Dendritic cell treated with granulocyte-macrophage colony-stimulating factor and Interleukin-4, amounts not matched to agents 40 ng/mL and 50 ng/mL, for 4 days (primary cell): ENCODE measurements around the gene TRPM2.

Source experiments
- H3K27ac Mint-ChIP-seq: one replicate; pipeline ENCODE4 v1.8.0; 2022; ENCODE audit warnings: mild to moderate bottlenecking, mixed read lengths
- H3K27me3 Mint-ChIP-seq: one replicate; pipeline ENCODE4 v1.8.0; 2022; ENCODE audit warnings: mild to moderate bottlenecking, mixed read lengths
- H3K36me3 Mint-ChIP-seq: one replicate; pipeline ENCODE4 v1.8.0; 2022; ENCODE audit warnings: low read depth, mixed read lengths
- H3K4me1 Mint-ChIP-seq: one replicate; pipeline ENCODE4 v1.8.0; 2022; ENCODE audit warnings: low read depth, mixed read lengths
- H3K4me3 Mint-ChIP-seq: one replicate; pipeline ENCODE4 v1.8.0; 2022; ENCODE audit warnings: mild to moderate bottlenecking, moderate library complexity, mixed read lengths
- H3K9me3 Mint-ChIP-seq: one replicate; pipeline ENCODE4 v1.8.0; 2022; ENCODE audit warnings: mixed read lengths
- intact Hi-C: fragments of 100-400 bp; cut with micrococcal nuclease; formaldehyde crosslinking; loops from one replicate; pipeline ENCODE4 v1.15.0; 2022

TRPM2 gene

GRCh38 chr21:44326716-44327602 is 26.5 kb upstream of the TRPM2 start:
- intact Hi-C loops, result no loop called here
- H3K4me3 Mint-ChIP-seq, result no peak overlapping the region
- H3K9me3 Mint-ChIP-seq, result no peaks in the 10 kb centered on the region
- H3K27me3 Mint-ChIP-seq, result no peaks in the 10 kb centered on the region
- H3K4me1 Mint-ChIP-seq, result no peaks in the 10 kb centered on the region
- H3K36me3 Mint-ChIP-seq, result peaks cover 99% of the 10 kb centered on the region
- no peak overlapping the region for H3K27ac Mint-ChIP-seq

GRCh38 chr21:44327603-44327974 is 25.8 kb upstream of the TRPM2 start:
- no peaks in the 10 kb centered on the region for H3K27me3 Mint-ChIP-seq

GRCh38 chr21:44328242-44328895 is 25.1 kb upstream of the TRPM2 start:
- Mint-ChIP-seq H3K4me3 (no peak overlapping the region), H3K27ac (peak overlapping the region; percentile 33), H3K9me3 (no peaks in the 10 kb centered on the region), H3K27me3 (no peaks in the 10 kb centered on the region), H3K36me3 (peaks cover 98% of the 10 kb centered on the region), H3K4me1 (no peaks in the 10 kb centered on the region)
- intact Hi-C loops, result no loop called here

More at GRCh38 chr21:44327603-44327974, 25.8 kb upstream of the TRPM2 start:
- no peaks in the 10 kb centered on the region for H3K4me1 Mint-ChIP-seq
- peaks cover 98% of the 10 kb centered on the region for H3K36me3 Mint-ChIP-seq
- intact Hi-C loops, result no loop called here
- H3K9me3 Mint-ChIP-seq, result no peaks in the 10 kb centered on the region
- no peak overlapping the region for H3K27ac Mint-ChIP-seq
- H3K4me3 Mint-ChIP-seq, result no peak overlapping the region

GRCh38 chr21:44329086-44329889 is 24.1 kb upstream of the TRPM2 start:
- H3K27ac Mint-ChIP-seq, result no peak overlapping the region
- intact Hi-C loops, result no loop called here
- H3K4me3 Mint-ChIP-seq, result no peak overlapping the region
- no peaks in the 10 kb centered on the region for H3K27me3 Mint-ChIP-seq
- H3K36me3 Mint-ChIP-seq, result peaks cover 96% of the 10 kb centered on the region
- no peaks in the 10 kb centered on the region for H3K4me1 Mint-ChIP-seq
- H3K9me3 Mint-ChIP-seq, result no peaks in the 10 kb centered on the region

GRCh38 chr21:44329971-44330681 is 23.3 kb upstream of the TRPM2 start:
- no peaks in the 10 kb centered on the region for H3K4me1 Mint-ChIP-seq
- no peaks in the 10 kb centered on the region for H3K27me3 Mint-ChIP-seq
- no peak overlapping the region for H3K4me3 Mint-ChIP-seq
- H3K9me3 Mint-ChIP-seq, result no peaks in the 10 kb centered on the region
- intact Hi-C loops, result loop anchor here (10.0 kb wide), 1 partner anchor 65 kb away; no protein-coding TSS in a partner anchor
- peaks cover 96% of the 10 kb centered on the region for H3K36me3 Mint-ChIP-seq
- H3K27ac Mint-ChIP-seq, result no peak overlapping the region

GRCh38 chr21:44330698-44331097 is 22.7 kb upstream of the TRPM2 start:
- no peaks in the 10 kb centered on the region for H3K4me1 Mint-ChIP-seq
- H3K4me3 Mint-ChIP-seq, result no peak overlapping the region
- no peaks in the 10 kb centered on the region for H3K27me3 Mint-ChIP-seq
- H3K27ac Mint-ChIP-seq, result no peak overlapping the region
- no peaks in the 10 kb centered on the region for H3K9me3 Mint-ChIP-seq
- H3K36me3 Mint-ChIP-seq, result peaks cover 96% of the 10 kb centered on the region
- intact Hi-C loops, result loop anchor here (10.0 kb wide), 1 partner anchor 64 kb away; no protein-coding TSS in a partner anchor

- no peaks in the 10 kb centered on the region for H3K27me3 Mint-ChIP-seq
- peaks cover 95% of the 10 kb centered on the region for H3K36me3 Mint-ChIP-seq
- H3K4me1 Mint-ChIP-seq, result no peaks in the 10 kb centered on the region
- H3K27ac Mint-ChIP-seq, result no peak overlapping the region
- H3K4me3 Mint-ChIP-seq, result no peak overlapping the region
- intact Hi-C loops, result loop anchor here (10.0 kb wide), 1 partner anchor 64 kb away; no protein-coding TSS in a partner anchor
- no peaks in the 10 kb centered on the region for H3K9me3 Mint-ChIP-seq
Measured at GRCh38 chr21:44331209-44331608, 22.2 kb upstream of the TRPM2 start.

- H3K9me3 Mint-ChIP-seq, result no peaks in the 10 kb centered on the region
- intact Hi-C loops, result loop anchor here (10.0 kb wide), 1 partner anchor 63 kb away; no protein-coding TSS in a partner anchor
- H3K27ac Mint-ChIP-seq, result no peak overlapping the region
- no peaks in the 10 kb centered on the region for H3K4me1 Mint-ChIP-seq
- peaks cover 95% of the 10 kb centered on the region for H3K36me3 Mint-ChIP-seq
- no peaks in the 10 kb centered on the region for H3K27me3 Mint-ChIP-seq
- no peak overlapping the region for H3K4me3 Mint-ChIP-seq
Measured at GRCh38 chr21:44331650-44332307, 21.6 kb upstream of the TRPM2 start.

GRCh38 chr21:44332383-44332782 is 21.0 kb upstream of the TRPM2 start:
- Mint-ChIP-seq H3K36me3 (peaks cover 95% of the 10 kb centered on the region), H3K4me1 (no peaks in the 10 kb centered on the region), H3K4me3 (no peak overlapping the region), H3K27ac (no peak overlapping the region), H3K9me3 (no peaks in the 10 kb centered on the region), H3K27me3 (no peaks in the 10 kb centered on the region)
- intact Hi-C loops, result loop anchor here (10.0 kb wide), 1 partner anchor 62 kb away; no protein-coding TSS in a partner anchor

GRCh38 chr21:44332965-44333364 is 20.5 kb upstream of the TRPM2 start:
- Mint-ChIP-seq H3K27ac (no peak overlapping the region), H3K4me3 (no peak overlapping the region), H3K36me3 (peaks cover 91% of the 10 kb centered on the region), H3K4me1 (peaks cover under 1% of the 10 kb centered on the region), H3K9me3 (no peaks in the 10 kb centered on the region), H3K27me3 (no peaks in the 10 kb centered on the region)
- intact Hi-C loops, result loop anchor here (10.0 kb wide), 1 partner anchor 62 kb away; no protein-coding TSS in a partner anchor

- peaks cover 7% of the 10 kb centered on the region for H3K4me1 Mint-ChIP-seq
- H3K4me3 Mint-ChIP-seq, result no peak overlapping the region
- H3K9me3 Mint-ChIP-seq, result no peaks in the 10 kb centered on the region
- H3K36me3 Mint-ChIP-seq, result peaks cover 84% of the 10 kb centered on the region
- no peak overlapping the region for H3K27ac Mint-ChIP-seq
- H3K27me3 Mint-ChIP-seq, result no peaks in the 10 kb centered on the region
- intact Hi-C loops, result loop anchor here (10.0 kb wide), 1 partner anchor 61 kb away; no protein-coding TSS in a partner anchor
Measured at GRCh38 chr21:44333509-44334328, 19.7 kb upstream of the TRPM2 start.

- Mint-ChIP-seq H3K27me3 (no peaks in the 10 kb centered on the region), H3K9me3 (no peaks in the 10 kb centered on the region), H3K4me3 (no peak overlapping the region), H3K4me1 (peaks cover 9% of the 10 kb centered on the region), H3K36me3 (peaks cover 80% of the 10 kb centered on the region), H3K27ac (no peak overlapping the region)
- intact Hi-C loops, result loop anchor here (10.0 kb wide), 1 partner anchor 60 kb away; no protein-coding TSS in a partner anchor
Measured at GRCh38 chr21:44334329-44335030, 18.9 kb upstream of the TRPM2 start.
